Neuron (in vitro differentiated cells): Measurements from ENCODE around the gene SIRT4.

Experiments
- H2AFZ ChIP-seq: one replicate; pipeline ENCODE4 v1.6.1; 2013; ENCODE audit warnings: low read depth, mild to moderate bottlenecking, inconsistent platforms, low read length, moderate library complexity
- H3K27me3 ChIP-seq: one replicate; pipeline ENCODE4 v1.6.1; 2013; ENCODE audit warnings: low read length; ENCODE audit not compliant: insufficient read depth
- H3K36me3 ChIP-seq: one replicate; pipeline ENCODE4 v1.6.1; 2013; ENCODE audit warnings: low read length; ENCODE audit not compliant: insufficient read depth
- H3K4me1 ChIP-seq: one replicate; pipeline ENCODE4 v1.6.1; 2013; ENCODE audit warnings: low read length; ENCODE audit not compliant: insufficient read depth
- H3K4me3 ChIP-seq: 2 replicates; pipeline ENCODE4 v1.5.1; 2013; ENCODE audit warnings: mild to moderate bottlenecking, low read length, moderate library complexity
- H3K9me3 ChIP-seq: one replicate; pipeline ENCODE4 v1.6.1; 2013; ENCODE audit warnings: low read length

SIRT4 gene

GRCh38 chr12:120264904-120265472 lies 37.1 kb upstream of the SIRT4 start:
- Histone ChIP-seq H3K27me3 (no peaks in the 10 kb centered on the region), H3K36me3 (no peaks in the 10 kb centered on the region), H3K9me3 (no peaks in the 10 kb centered on the region), H2AFZ (peak overlapping the region; percentile 32), H3K4me1 (peaks cover 19% of the 10 kb centered on the region), H3K4me3 (peak overlapping the region; percentile 89)

GRCh38 chr12:120265473-120266179 lies 36.5 kb upstream of the SIRT4 start, which contains the start of gene PXN:
PXN (minus strand) TSS chr12:120265730; CDS start chr12:120265629, 101 bp downstream.
- peak within 1 kb of the TSS; percentile 32 for H2AFZ ChIP-seq
- no peaks in the 10 kb centered on the region for H3K27me3 ChIP-seq
- H3K36me3 ChIP-seq = no peaks in the 10 kb centered on the region
- no peaks in the 10 kb centered on the region for H3K9me3 ChIP-seq
- peak within 1 kb of the TSS; percentile 89 for H3K4me3 ChIP-seq
- H3K4me1 ChIP-seq = peaks cover 19% of the 10 kb centered on the region

GRCh38 chr12:120266180-120266870 lies 35.8 kb upstream of the SIRT4 start:
- Histone ChIP-seq H3K4me1 (peaks cover 19% of the 10 kb centered on the region), H2AFZ (no peak overlapping the region), H3K9me3 (no peaks in the 10 kb centered on the region), H3K36me3 (no peaks in the 10 kb centered on the region), H3K27me3 (no peaks in the 10 kb centered on the region), H3K4me3 (peak overlapping the region; percentile 36)

- Histone ChIP-seq H3K27me3 (no peaks in the 10 kb centered on the region), H3K4me3 (no peak overlapping the region), H3K36me3 (no peaks in the 10 kb centered on the region), H3K9me3 (no peaks in the 10 kb centered on the region), H2AFZ (no peak overlapping the region), H3K4me1 (peaks cover 19% of the 10 kb centered on the region)
Measured at GRCh38 chr12:120267736-120268135, 34.4 kb upstream of the SIRT4 start.

- H3K36me3 ChIP-seq = no peaks in the 10 kb centered on the region
- H3K4me1 ChIP-seq = no peaks in the 10 kb centered on the region
- no peak overlapping the region for H2AFZ ChIP-seq
- no peaks in the 10 kb centered on the region for H3K27me3 ChIP-seq
- no peak overlapping the region for H3K4me3 ChIP-seq
- H3K9me3 ChIP-seq = peaks cover 3% of the 10 kb centered on the region
Measured at GRCh38 chr12:120276734-120277133, 25.4 kb upstream of the SIRT4 start.

- no peaks in the 10 kb centered on the region for H3K27me3 ChIP-seq
- H2AFZ ChIP-seq = no peak overlapping the region
- peaks cover 3% of the 10 kb centered on the region for H3K9me3 ChIP-seq
Measured at GRCh38 chr12:120278137-120279069, 23.7 kb upstream of the SIRT4 start.

GRCh38 chr12:120283318-120283717 lies 18.8 kb upstream of the SIRT4 start:
- H3K4me3 ChIP-seq = no peak overlapping the region
- no peak overlapping the region for H2AFZ ChIP-seq
- peaks cover 3% of the 10 kb centered on the region for H3K9me3 ChIP-seq
- no peaks in the 10 kb centered on the region for H3K27me3 ChIP-seq
- no peaks in the 10 kb centered on the region for H3K36me3 ChIP-seq
- no peaks in the 10 kb centered on the region for H3K4me1 ChIP-seq

More at GRCh38 chr12:120278137-120279069, 23.7 kb upstream of the SIRT4 start:
- Histone ChIP-seq H3K36me3 (no peaks in the 10 kb centered on the region), H3K4me3 (no peak overlapping the region), H3K4me1 (no peaks in the 10 kb centered on the region)

- H2AFZ ChIP-seq = no peak overlapping the region
Measured at GRCh38 chr12:120284381-120284780, 17.7 kb upstream of the SIRT4 start.

GRCh38 chr12:120286768-120287490 lies 15.2 kb upstream of the SIRT4 start:
- H3K9me3 ChIP-seq = no peaks in the 10 kb centered on the region
- H3K36me3 ChIP-seq = no peaks in the 10 kb centered on the region
- no peak overlapping the region for H3K4me3 ChIP-seq
- H3K27me3 ChIP-seq = no peaks in the 10 kb centered on the region
- no peak overlapping the region for H2AFZ ChIP-seq
- peaks cover 9% of the 10 kb centered on the region for H3K4me1 ChIP-seq

More at GRCh38 chr12:120284381-120284780, 17.7 kb upstream of the SIRT4 start:
- H3K27me3 ChIP-seq = no peaks in the 10 kb centered on the region
- no peak overlapping the region for H3K4me3 ChIP-seq
- no peaks in the 10 kb centered on the region for H3K4me1 ChIP-seq
- H3K9me3 ChIP-seq = no peaks in the 10 kb centered on the region
- no peaks in the 10 kb centered on the region for H3K36me3 ChIP-seq

GRCh38 chr12:120287491-120287890 lies 14.6 kb upstream of the SIRT4 start:
- Histone ChIP-seq H2AFZ (no peak overlapping the region), H3K4me1 (peaks cover 9% of the 10 kb centered on the region), H3K36me3 (no peaks in the 10 kb centered on the region), H3K9me3 (no peaks in the 10 kb centered on the region), H3K4me3 (no peak overlapping the region), H3K27me3 (no peaks in the 10 kb centered on the region)

GRCh38 chr12:120290609-120291305 lies 11.4 kb upstream of the SIRT4 start:
- Histone ChIP-seq H3K4me1 (peaks cover 15% of the 10 kb centered on the region), H3K36me3 (no peaks in the 10 kb centered on the region), H3K9me3 (no peaks in the 10 kb centered on the region), H2AFZ (no peak overlapping the region), H3K27me3 (no peaks in the 10 kb centered on the region), H3K4me3 (peak overlapping the region; percentile 6)

GRCh38 chr12:120292411-120292660 lies 9.8 kb upstream of the SIRT4 start:
- Histone ChIP-seq H3K27me3 (no peaks in the 10 kb centered on the region), H2AFZ (no peak overlapping the region), H3K36me3 (no peaks in the 10 kb centered on the region), H3K4me3 (peak overlapping the region; percentile 56), H3K9me3 (no peaks in the 10 kb centered on the region), H3K4me1 (peaks cover 15% of the 10 kb centered on the region)
